ENCODE data around the gene FLT1. TPM values are rescaled to one million over a fixed set of nuclear protein-coding genes. Genes with fewer than 3 reads are reported as not detected.

Gene FLT1
- total RNA-seq, 2 donors from 2014 or later, result 3.2 to 10.3 TPM

DNA sequence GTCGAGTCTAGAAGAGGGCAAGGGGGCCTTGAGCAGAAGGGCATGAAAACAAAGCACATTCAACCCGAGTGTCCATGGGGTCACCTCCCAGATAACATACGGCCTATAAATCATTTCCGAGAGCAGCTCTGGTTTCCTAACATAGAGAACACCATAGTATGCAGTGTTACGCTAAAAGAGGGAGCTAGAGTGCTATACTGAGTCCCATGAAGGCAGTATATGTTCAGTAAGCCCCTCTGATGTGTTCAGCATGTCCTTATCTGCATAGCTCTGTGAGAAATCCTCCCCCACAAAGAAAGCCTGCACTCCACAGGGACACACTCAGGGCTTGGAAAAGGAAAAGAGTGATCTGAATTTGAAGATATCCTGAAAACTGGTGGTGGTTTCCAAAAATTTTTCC, 175.4 kb downstream of the FLT1 start:
- no peak overlapping the region for H3K27ac Mint-ChIP-seq
- TF ChIP-seq, protein P1, sequence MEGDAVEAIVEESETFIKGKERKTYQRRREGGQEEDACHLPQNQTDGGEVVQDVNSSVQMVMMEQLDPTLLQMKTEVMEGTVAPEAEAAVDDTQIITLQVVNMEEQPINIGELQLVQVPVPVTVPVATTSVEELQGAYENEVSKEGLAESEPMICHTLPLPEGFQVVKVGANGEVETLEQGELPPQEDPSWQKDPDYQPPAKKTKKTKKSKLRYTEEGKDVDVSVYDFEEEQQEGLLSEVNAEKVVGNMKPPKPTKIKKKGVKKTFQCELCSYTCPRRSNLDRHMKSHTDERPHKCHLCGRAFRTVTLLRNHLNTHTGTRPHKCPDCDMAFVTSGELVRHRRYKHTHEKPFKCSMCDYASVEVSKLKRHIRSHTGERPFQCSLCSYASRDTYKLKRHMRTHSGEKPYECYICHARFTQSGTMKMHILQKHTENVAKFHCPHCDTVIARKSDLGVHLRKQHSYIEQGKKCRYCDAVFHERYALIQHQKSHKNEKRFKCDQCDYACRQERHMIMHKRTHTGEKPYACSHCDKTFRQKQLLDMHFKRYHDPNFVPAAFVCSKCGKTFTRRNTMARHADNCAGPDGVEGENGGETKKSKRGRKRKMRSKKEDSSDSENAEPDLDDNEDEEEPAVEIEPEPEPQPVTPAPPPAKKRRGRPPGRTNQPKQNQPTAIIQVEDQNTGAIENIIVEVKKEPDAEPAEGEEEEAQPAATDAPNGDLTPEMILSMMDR (conservative IDR thresholded peaks at IDR 0.05), result no peak
- H3K4me3 Mint-ChIP-seq, result no peak overlapping the region
- Histone ChIP-seq H3K9me3 (ENCODE audit: control insufficient read depth, low read length) (no peaks in the 10 kb centered on the region), H3K4me3 (ENCODE audit: low read length) (no peak overlapping the region), H3K9ac (ENCODE audit: extremely low read depth, low read length, poor library complexity, severe bottlenecking) (no peak overlapping the region), H3K27me3 (ENCODE audit: control insufficient read depth, insufficient read depth, low read length, poor library complexity, severe bottlenecking) (no peaks in the 10 kb centered on the region), H3K36me3 (ENCODE audit: control insufficient read depth, insufficient read depth, low read length) (no peaks in the 10 kb centered on the region), H3K4me1 (ENCODE audit: control insufficient read depth, insufficient read depth, low read length) (peaks cover 18% of the 10 kb centered on the region), H3K27ac (ENCODE audit: low read depth, low read length) (no peak overlapping the region)
- DNase-seq, result no peak
- H3K27me3 Mint-ChIP-seq (ENCODE audit: insufficient read depth), result no peaks in the 10 kb centered on the region
- H3K36me3 Mint-ChIP-seq (ENCODE audit: low read depth), result no peaks in the 10 kb centered on the region
- 95 to 98% methylated on average over 5 of the region's 5 CpGs for WGBS, 2 experiments (ENCODE audit: insufficient coverage in 1 of 2, insufficient read length in 1 of 2)
- no peaks in the 10 kb centered on the region for H3K9me3 Mint-ChIP-seq
- peaks cover 22% of the 10 kb centered on the region for H3K4me1 Mint-ChIP-seq

DNA sequence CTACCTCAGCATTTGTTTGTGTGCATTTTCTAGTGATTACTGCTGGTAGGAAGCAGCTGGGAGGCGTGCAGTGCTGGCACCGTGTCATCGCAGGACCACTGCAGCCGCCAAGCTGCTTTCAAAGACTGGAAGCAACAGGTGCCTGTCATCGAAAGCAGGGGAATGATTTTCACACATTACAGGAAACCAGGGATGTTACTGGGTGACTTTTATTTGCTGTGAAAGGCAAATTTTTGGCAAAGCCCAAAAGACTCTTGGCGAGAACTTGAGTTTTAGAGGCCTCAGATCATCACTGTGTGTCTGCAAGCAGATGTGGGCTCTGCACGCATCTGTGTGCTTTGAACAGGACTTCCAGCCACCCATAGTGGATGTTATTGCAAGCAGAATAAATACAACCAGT, 176.4 kb downstream of the FLT1 start:
- Mint-ChIP-seq H3K4me3 (no peak overlapping the region), H3K27ac (no peak overlapping the region), H3K4me1 (peaks cover 19% of the 10 kb centered on the region), H3K27me3 (ENCODE audit: insufficient read depth) (no peaks in the 10 kb centered on the region), H3K36me3 (ENCODE audit: low read depth) (no peaks in the 10 kb centered on the region), H3K9me3 (no peaks in the 10 kb centered on the region)
- no peaks in the 10 kb centered on the region for H3K36me3 ChIP-seq (ENCODE audit: control insufficient read depth, insufficient read depth, low read length)
- 95 to 96% methylated on average over 6 to 7 of the region's 7 CpGs for WGBS, 2 experiments (ENCODE audit: insufficient coverage in 1 of 2, insufficient read length in 1 of 2)
- H3K9me3 ChIP-seq (ENCODE audit: control insufficient read depth, low read length), result no peaks in the 10 kb centered on the region
- DNase-seq, result no peak
- no peak overlapping the region for H3K27ac ChIP-seq (ENCODE audit: low read depth, low read length)
- H3K9ac ChIP-seq (ENCODE audit: extremely low read depth, low read length, poor library complexity, severe bottlenecking), result no peak overlapping the region
- TF ChIP-seq, protein P1 (conservative IDR thresholded peaks at IDR 0.05), result no peak
- H3K27me3 ChIP-seq (ENCODE audit: control insufficient read depth, insufficient read depth, low read length, poor library complexity, severe bottlenecking), result no peaks in the 10 kb centered on the region
- H3K4me1 ChIP-seq (ENCODE audit: control insufficient read depth, insufficient read depth, low read length), result peaks cover 18% of the 10 kb centered on the region
- H3K4me3 ChIP-seq (ENCODE audit: low read length), result no peak overlapping the region

DNA sequence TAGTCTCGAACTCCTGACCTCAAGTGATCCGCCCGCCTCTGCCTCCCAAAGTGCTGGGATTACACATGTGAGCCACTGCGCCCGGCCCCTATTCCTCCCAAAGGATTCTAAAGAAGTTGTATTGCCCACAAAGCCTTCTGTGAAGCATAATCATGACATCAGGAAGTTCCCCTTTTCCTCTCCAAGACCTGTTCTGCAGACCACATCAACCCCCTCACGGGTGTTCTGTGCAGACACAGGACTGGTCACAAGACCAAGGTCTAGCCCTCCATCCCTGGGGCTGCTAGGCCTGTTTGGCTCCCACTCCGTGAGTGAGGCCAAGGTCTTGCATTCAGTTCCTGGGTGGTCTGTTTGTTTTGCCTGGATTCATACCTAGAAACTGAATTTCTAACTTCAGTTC, 178.1 kb downstream of the FLT1 start:
- no peak overlapping the region for H3K27ac Mint-ChIP-seq
- no peak overlapping the region for H3K27ac ChIP-seq (ENCODE audit: low read depth, low read length)
- H3K27me3 ChIP-seq (ENCODE audit: control insufficient read depth, insufficient read depth, low read length, poor library complexity, severe bottlenecking), result no peaks in the 10 kb centered on the region
- H3K9me3 ChIP-seq (ENCODE audit: control insufficient read depth, low read length), result no peaks in the 10 kb centered on the region
- peaks cover 17% of the 10 kb centered on the region for H3K4me1 Mint-ChIP-seq
- TF ChIP-seq, protein P1 (conservative IDR thresholded peaks at IDR 0.05), result no peak
- no peak overlapping the region for H3K4me3 ChIP-seq (ENCODE audit: low read length)
- H3K4me3 Mint-ChIP-seq, result no peak overlapping the region
- H3K27me3 Mint-ChIP-seq (ENCODE audit: insufficient read depth), result no peaks in the 10 kb centered on the region
- no peaks in the 10 kb centered on the region for H3K36me3 Mint-ChIP-seq (ENCODE audit: low read depth)
- H3K4me1 ChIP-seq (ENCODE audit: control insufficient read depth, insufficient read depth, low read length), result peaks cover 12% of the 10 kb centered on the region
- no peaks in the 10 kb centered on the region for H3K9me3 Mint-ChIP-seq
- H3K9ac ChIP-seq (ENCODE audit: extremely low read depth, low read length, poor library complexity, severe bottlenecking), result no peak overlapping the region
- H3K36me3 ChIP-seq (ENCODE audit: control insufficient read depth, insufficient read depth, low read length), result no peaks in the 10 kb centered on the region
- DNase-seq, result no peak
- 90 to 93% methylated on average over 7 of the region's 7 CpGs for WGBS, 2 experiments (ENCODE audit: insufficient coverage in 1 of 2, insufficient read length in 1 of 2)
